Smooth muscle cell of bladder (primary cell): ENCODE results near the gene TAF11L12. TPM values are rescaled to one million over a fixed set of nuclear protein-coding genes. Genes with fewer than 3 reads are reported as not detected.

Experiments used
- total RNA-seq: library from RNA; depleted of rRNA; stranded (reverse); fragments of >200 nt; gene quantifications from 2 replicates; pipeline ENCODE4 v1.2.3, GENCODE V29; 2014

The TAF11L12 gene
- not detected in 2 replicates for total RNA-seq

GRCh38 chr5:17610092-17610491 lies at the start of gene TAF11L12:
TAF11L12 (plus strand) TSS chr5:17610392.

GRCh38 chr5:17585658-17586057 lies 24.5 kb upstream of the TAF11L12 start, which contains the start of gene TAF11L7:
TAF11L7 (minus strand) TSS chr5:17585758.

GRCh38 chr5:17590860-17591259 lies 19.3 kb upstream of the TAF11L12 start, which contains the start of gene TAF11L8:
TAF11L8 (minus strand) TSS chr5:17590960.

GRCh38 chr5:17594255-17594654 lies 15.9 kb upstream of the TAF11L12 start, which contains the start of gene TAF11L9:
TAF11L9 (minus strand) TSS chr5:17594394.

GRCh38 chr5:17597728-17598127 lies 12.5 kb upstream of the TAF11L12 start, which contains the start of gene TAF11L10:
TAF11L10 (minus strand) TSS chr5:17597828.

GRCh38 chr5:17603880-17604279 lies 6.3 kb upstream of the TAF11L12 start, which contains the start of gene TAF11L11:
TAF11L11 (plus strand) TSS chr5:17604183.

GRCh38 chr5:17631788-17632187 lies 21.6 kb downstream of the TAF11L12 start, which contains the start of gene TAF11L13:
TAF11L13 (plus strand) TSS chr5:17632088.

GRCh38 chr5:17634160-17634559 lies 24.0 kb downstream of the TAF11L12 start, which contains the start of gene TAF11L14:
TAF11L14 (plus strand) TSS chr5:17634460.

Other genes starting within 250 kb of the TAF11L12 start
- not detected in 2 replicates for gene TAF11L2, start 112.2 kb upstream of the TAF11L12 start, total RNA-seq
- gene TAF11L3, start 92.0 kb upstream of the TAF11L12 start, total RNA-seq, result not detected in 2 replicates
- gene TAF11L4, start 88.6 kb upstream of the TAF11L12 start, total RNA-seq, result not detected in 2 replicates
- not detected in 2 replicates for gene TAF11L5, start 85.2 kb upstream of the TAF11L12 start, total RNA-seq
- not detected in 2 replicates for gene TAF11L6, start 81.7 kb upstream of the TAF11L12 start, total RNA-seq
- gene TAF11L7, start 24.6 kb upstream of the TAF11L12 start, total RNA-seq, result not detected in 2 replicates
- gene TAF11L8, start 19.4 kb upstream of the TAF11L12 start, total RNA-seq, result not detected in 2 replicates
- gene TAF11L9, start 16.0 kb upstream of the TAF11L12 start, total RNA-seq, result not detected in 2 replicates
- gene TAF11L10, start 12.6 kb upstream of the TAF11L12 start, total RNA-seq, result not detected in 2 replicates
- 0.14 and 0.18 TPM in 2 replicates for gene TAF11L11, start 6.2 kb upstream of the TAF11L12 start, total RNA-seq
- not detected in 2 replicates for gene TAF11L13, start 21.7 kb downstream of the TAF11L12 start, total RNA-seq
- not detected in 2 replicates for gene TAF11L14, start 24.1 kb downstream of the TAF11L12 start, total RNA-seq